Mucosa of descending colon (tissue), 3 donors: ENCODE data around the gene MTFR1L. TPM values are rescaled to one million over a fixed set of nuclear protein-coding genes. Genes with fewer than 3 reads are reported as not detected.

Source experiments
- ATAC-seq: fragments of 200-7000 bp; cut with Tn5 transposase; one replicate; pipeline ENCODE4 v1.9.1; 2020; ENCODE audit warnings: mild to moderate bottlenecking, moderate library complexity
- DNase-seq, 3 donors: peaks; one replicate each; pipeline ENCODE4 v3.0.0-alpha.2; 2020
- H3K36me3 ChIP-seq: fragments of 200-600 bp; one replicate; pipeline ENCODE4 v1.8.0; 2021; ENCODE audit warnings: low read depth, mild to moderate bottlenecking
- H3K4me1 ChIP-seq: fragments of 200-600 bp; one replicate; pipeline ENCODE4 v1.8.0; 2021; ENCODE audit warnings: low read depth, mild to moderate bottlenecking
- H3K4me3 ChIP-seq: fragments of 200-600 bp; one replicate; pipeline ENCODE4 v1.8.0; 2021; ENCODE audit warnings: mild to moderate bottlenecking
- H3K9me3 ChIP-seq: fragments of 200-600 bp; one replicate; pipeline ENCODE4 v1.8.0; 2021; ENCODE audit warnings: mild to moderate bottlenecking
- CTCF ChIP-seq: fragments of 200-600 bp; IDR thresholded peaks from one replicate; pipeline ENCODE4 v1.8.0; 2022; ENCODE audit warnings: antibody characterized with exemption, mild to moderate bottlenecking
- intact Hi-C, 2 donors: fragments of 100-400 bp; cut with DNase I in 1 of 2; cut with micrococcal nuclease in 1 of 2; formaldehyde crosslinking; loops; one replicate each; pipeline versions ENCODE4 v1.11.0 to v1.11.1; 2022; cut with DNase I, micrococcal nuclease
- total RNA-seq, 3 donors: library from RNA; stranded (reverse); fragmentation: NEBNext Ultra II Directional in 2 of 3; extraction: Animal tissue kit (Norgen Biotek cat#: 25700) in 2 of 3; gene quantifications; one replicate each; pipeline versions ENCODE4 v1.2.1 to v1.2.4, GENCODE V29; 2021 to 2023
- donor health status: DM: no; HTN: no; CAD: no; lungs with moderate emphysema.
- donor health status: DM: no; HTN: no; CAD: no.
- donor health status: DM: no; HTN: yes; CAD: no.

Gene MTFR1L
- total RNA-seq, 3 donors from 2014 or later: 46.2 to 94.3 (median 83.0) TPM

- peak; percentile 28 for ATAC-seq
Measured at GRCh38 chr1:25807480-25808390, 12.0 kb upstream of the MTFR1L start.

GRCh38 chr1:25808481-25809244, 11.1 kb upstream of the MTFR1L start:
- no peaks in the 10 kb centered on the region for H3K36me3 ChIP-seq
- intact Hi-C loops: no loop called here

More at GRCh38 chr1:25807480-25808390, 12.0 kb upstream of the MTFR1L start:
- no peak for TF ChIP-seq CTCF
- Histone ChIP-seq H3K36me3 (no peaks in the 10 kb centered on the region), H3K4me3 (no peak overlapping the region), H3K9me3 (no peaks in the 10 kb centered on the region), H3K4me1 (peaks cover 2% of the 10 kb centered on the region)
- DNase-seq: no peak
- intact Hi-C loops: no loop called here

GRCh38 chr1:25809283-25809926, 10.3 kb upstream of the MTFR1L start:
- intact Hi-C loops: no loop called here
- H3K9me3 ChIP-seq: no peaks in the 10 kb centered on the region
- no peaks in the 10 kb centered on the region for H3K36me3 ChIP-seq
- no peak overlapping the region for H3K4me3 ChIP-seq
- DNase-seq: no peak
- TF ChIP-seq CTCF: no peak
- H3K4me1 ChIP-seq: peaks cover 2% of the 10 kb centered on the region
- no peak for ATAC-seq

More at GRCh38 chr1:25808481-25809244, 11.1 kb upstream of the MTFR1L start:
- H3K4me1 ChIP-seq: peaks cover 2% of the 10 kb centered on the region
- TF ChIP-seq CTCF: no peak
- H3K4me3 ChIP-seq: no peak overlapping the region
- DNase-seq (no peak), ATAC-seq (no peak)
- no peaks in the 10 kb centered on the region for H3K9me3 ChIP-seq

GRCh38 chr1:25809929-25810328, 9.8 kb upstream of the MTFR1L start:
- intact Hi-C loops: no loop called here
- TF ChIP-seq CTCF: no peak
- Histone ChIP-seq H3K4me1 (peaks cover 2% of the 10 kb centered on the region), H3K9me3 (no peaks in the 10 kb centered on the region), H3K4me3 (no peak overlapping the region), H3K36me3 (no peaks in the 10 kb centered on the region)
- no peak for ATAC-seq
- no peak for DNase-seq

GRCh38 chr1:25810341-25811299, 9.1 kb upstream of the MTFR1L start:
- H3K9me3 ChIP-seq: no peaks in the 10 kb centered on the region
- H3K4me1 ChIP-seq: peaks cover 2% of the 10 kb centered on the region
- peak; percentile 82 for TF ChIP-seq CTCF
- H3K36me3 ChIP-seq: no peaks in the 10 kb centered on the region
- DNase-seq (peak in 2 of 3 donors; percentile 85), ATAC-seq (peak; percentile 76)
- intact Hi-C loops: no loop called here
- no peak overlapping the region for H3K4me3 ChIP-seq
